HG03439 (cell line): ENCODE measurements around the gene SENP1.
"Not testable (repeated sequence)": the region's sequence is repeated elsewhere in the genome, so short reads cannot be mapped to it uniquely, and the experiment has no call there.

ENCODE experiments used
- ATAC-seq: cut with Tn5 transposase; IDR thresholded peaks from one replicate; pipeline ENCODE4 v1.9.1; 2021; ENCODE audit warnings: mild to moderate bottlenecking, moderate library complexity; ENCODE audit not compliant: unreplicated experiment

SENP1 gene

DNA sequence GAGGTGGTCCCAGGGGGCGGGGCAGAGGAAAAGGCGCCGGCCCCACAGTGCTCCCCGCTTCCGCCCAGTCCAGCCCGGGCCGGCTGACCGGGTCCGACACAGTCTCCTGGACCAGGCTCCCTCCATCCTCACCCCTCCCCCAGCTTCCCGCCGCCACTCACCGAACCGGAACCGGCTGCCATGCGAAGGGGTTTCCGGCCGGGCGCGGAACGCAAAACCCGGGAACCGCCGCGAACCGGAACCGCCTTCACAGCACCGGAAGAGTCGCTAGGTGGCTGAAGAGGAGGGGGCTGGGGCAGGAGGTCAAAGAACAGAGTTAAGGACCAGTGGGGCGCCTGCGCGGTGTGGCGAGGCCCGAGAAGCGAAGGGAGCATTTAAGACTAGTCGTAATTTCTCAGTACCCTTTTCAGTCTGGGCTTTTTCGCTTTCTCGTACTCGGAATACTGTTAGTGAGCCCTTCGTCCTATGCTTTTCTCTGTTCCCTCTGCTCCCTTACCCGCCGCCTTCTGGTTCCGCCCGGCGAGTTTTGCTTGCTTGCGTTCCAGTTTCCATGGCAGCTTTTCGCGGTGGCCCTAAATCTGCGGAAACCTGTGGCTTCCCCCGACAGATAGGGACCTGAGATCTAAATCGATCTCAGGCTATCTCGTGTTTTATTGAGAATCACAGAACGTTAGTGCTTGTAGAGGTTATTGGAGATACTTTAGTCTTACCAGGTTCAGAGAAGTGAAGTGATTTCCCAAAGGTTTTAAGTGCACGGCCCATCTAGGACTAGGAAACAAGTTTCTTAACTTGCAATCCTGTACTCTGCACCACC, at the start of gene SENP1:
Gene SENP1, minus strand, starts transcription at position 213 of the 814 bp plus-strand sequence. CDS start 4,607 bp downstream, outside the sequence.
- peak; percentile 60 for ATAC-seq

DNA sequence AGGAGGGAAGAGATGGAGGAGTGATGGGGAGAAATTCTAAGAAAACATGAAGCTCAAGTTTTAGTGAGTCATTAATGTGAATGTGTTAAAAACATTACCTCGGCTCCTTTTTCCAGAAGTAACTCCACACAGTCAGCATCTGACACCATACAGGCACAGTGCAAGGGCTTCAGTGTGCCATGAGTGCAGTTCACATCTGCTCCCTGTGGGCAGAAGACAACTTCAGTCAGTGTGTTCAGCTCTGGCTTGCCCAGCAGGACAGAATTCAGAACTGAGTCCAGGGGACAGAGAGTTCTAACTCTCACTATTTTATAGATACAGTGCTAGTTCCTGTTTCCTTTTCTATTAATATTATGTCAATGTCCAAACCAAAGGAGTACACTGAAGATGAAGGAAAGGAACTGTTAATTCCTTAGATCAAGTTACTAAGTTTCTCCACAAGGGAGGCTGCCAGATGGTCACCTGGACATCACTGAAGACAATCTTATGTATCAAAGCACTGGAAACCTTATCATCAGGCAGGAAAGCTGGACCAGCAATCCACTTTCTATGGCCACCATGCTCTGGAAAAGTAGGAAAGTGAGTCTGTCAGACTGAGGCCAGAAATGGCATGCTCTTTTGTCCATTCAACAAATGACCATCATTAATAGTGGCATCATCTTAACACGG, 45.4 kb upstream of the SENP1 start:
- no peak for ATAC-seq

DNA sequence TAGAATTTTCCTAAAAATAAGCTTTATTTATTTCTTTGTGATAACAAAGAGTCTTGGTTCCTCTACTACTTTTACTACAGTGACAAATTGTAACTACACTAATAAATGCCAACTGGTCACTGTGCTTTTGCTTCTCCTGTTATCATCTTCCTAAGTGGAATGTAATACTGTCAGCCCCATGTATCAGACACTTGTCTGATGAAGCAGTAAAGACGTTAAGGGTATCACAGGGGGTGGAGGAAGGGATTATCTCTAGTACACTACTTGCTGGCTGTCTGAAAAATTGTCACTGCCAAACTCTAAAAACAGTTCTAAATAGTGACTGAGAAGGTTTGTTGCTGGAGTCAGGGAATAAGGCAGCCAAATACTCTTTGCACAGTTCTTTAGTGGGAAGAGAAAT, 40.1 kb upstream of the SENP1 start:
- no peak for ATAC-seq

DNA sequence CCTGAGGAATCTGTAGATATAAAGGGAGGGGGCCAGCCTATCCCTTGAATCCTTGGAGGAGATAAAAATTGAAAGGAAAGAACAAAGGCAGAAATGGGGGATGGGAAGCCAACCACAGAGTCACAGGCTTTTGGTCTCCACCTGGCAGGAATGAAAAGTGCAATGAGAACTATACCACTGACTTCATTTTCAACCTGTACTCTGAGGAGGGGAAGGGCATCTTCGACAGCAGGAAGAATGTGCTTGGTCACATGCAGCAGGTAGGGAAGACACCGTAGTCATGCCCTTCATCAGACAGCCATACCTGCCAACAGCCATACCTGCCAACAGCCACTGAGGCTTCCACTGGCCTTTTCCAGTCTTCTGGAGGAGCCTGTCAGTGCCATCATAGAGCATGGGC, 38.0 kb upstream of the SENP1 start:
- ATAC-seq = no peak

DNA sequence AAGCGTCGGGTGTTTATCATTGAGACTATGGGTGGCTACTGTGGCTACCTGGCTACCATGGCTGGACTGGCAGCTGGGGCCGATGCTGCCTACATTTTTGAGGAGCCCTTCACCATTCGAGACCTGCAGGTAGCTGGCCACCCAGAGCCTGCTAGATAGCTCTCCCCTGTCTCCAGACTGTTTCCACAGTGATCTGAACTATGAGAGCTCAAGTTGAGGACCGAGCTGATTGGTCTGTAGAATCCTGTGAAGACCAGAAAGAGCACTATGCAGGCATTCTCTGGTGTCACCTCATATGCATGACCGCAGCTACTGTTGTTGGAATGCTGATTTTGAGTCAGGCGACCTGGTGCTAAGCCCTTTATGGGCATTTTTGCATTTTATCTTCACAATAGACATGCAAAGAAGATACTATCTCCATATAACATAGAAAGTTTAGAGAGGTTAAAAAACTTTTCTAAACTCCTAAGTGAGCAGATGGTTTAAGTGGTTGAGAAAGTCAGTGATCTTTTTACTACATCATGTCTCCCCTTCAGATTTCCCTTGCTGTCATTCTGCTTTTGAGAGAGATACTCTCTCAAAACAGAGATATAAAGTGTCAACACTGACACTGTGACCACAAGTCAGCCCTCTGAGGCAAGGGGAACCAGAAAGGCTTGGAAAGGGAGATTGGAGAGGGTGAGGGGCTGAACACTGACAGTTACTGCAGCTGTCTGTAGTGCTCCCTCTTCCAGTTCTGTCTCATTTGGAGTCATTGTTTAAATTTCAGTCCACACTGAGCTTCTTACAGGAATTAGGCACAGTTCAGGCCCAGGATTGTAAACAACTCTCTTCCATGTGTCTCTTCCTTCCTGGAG, 37.2 kb upstream of the SENP1 start:
- ATAC-seq = no peak

DNA sequence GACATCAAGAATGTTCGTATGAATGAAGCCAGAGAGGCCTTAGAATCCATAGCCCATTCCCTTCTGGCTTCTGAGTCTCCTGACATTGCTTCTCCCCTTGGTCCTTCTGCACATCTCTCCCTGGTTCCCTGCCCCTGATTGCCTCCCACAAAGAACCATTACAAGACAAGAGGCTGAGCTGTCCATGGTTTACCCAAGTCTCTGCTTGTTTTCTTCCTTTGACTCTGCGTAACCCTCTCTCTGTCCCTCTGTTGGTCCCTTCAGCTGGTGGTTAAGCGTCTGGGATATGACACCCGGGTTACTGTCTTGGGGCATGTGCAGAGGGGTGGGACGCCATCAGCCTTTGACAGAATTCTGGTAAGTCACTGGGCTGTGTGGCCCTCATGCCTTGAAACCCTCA, 29.1 kb upstream of the SENP1 start:
- no peak for ATAC-seq

DNA sequence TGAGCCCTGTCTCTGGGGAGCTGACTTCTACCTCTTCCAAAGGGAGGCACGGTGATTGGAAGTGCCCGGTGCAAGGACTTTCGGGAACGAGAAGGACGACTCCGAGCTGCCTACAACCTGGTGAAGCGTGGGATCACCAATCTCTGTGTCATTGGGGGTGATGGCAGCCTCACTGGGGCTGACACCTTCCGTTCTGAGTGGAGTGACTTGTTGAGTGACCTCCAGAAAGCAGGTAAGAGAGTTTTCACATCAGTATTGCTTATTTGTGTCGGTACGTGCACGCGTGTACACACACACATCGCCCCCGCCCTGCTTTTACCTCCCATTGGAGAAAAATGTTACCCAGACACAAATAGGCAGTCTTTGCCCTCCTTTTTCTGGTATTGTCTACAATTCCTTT, 26.9 kb upstream of the SENP1 start:
- ATAC-seq = no peak

DNA sequence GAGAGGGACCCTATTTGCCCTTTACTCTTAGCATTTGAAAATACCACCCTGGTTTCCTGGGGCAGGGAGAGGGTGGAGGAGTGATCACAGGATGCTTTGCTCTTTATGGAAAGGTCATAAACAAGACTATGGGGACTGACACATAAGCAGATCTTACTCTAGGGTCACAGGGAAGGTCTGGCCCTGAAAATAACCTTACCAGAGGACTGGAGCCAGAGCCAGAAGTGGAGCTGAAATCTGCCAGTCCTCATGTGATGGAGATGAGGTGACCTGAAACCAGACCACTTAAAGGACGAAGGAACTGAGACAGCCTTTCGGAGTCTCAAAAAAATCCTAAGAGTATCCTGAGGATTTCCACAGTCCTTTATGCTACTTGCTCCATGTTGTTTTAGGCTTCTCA, 25.6 kb upstream of the SENP1 start:
- no peak for ATAC-seq

DNA sequence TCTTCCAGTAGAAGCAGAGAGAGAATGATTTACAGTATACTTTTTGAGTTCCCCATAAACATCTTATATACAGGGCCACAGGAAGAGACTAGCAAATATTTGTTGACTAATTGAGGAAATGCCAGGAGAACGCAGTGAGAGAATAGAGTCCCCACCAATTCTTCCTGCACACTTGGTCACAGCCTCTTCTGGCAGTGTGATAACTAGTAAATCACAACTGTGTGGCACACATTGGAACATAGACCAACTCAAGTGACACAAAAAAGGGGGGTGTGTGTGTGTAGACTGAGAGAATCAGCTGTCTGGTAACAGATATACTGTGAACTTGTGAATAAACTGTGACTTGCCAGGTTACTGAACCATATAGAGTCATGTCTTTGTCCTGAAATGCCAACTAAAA, 23.5 kb upstream of the SENP1 start:
- ATAC-seq = no peak

DNA sequence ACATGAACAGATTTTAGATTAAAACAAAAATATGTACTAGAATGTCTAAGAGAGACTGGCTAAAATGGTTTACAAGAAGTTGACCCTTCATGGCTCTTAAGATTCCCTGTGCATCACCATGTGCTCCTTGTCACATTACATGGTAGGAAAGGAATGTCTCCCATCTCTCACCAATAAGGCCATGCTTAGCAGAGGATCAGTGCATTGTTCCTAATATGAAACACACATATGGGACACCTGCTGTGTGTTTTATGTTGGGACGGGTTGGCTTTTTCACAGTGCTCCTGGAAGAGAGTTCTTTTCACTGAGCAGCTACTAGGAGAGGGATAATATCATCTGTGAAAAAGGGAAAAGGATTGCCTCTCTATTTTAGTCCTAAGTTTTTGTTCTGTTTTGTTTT, 22.9 kb upstream of the SENP1 start:
- ATAC-seq = no peak

DNA sequence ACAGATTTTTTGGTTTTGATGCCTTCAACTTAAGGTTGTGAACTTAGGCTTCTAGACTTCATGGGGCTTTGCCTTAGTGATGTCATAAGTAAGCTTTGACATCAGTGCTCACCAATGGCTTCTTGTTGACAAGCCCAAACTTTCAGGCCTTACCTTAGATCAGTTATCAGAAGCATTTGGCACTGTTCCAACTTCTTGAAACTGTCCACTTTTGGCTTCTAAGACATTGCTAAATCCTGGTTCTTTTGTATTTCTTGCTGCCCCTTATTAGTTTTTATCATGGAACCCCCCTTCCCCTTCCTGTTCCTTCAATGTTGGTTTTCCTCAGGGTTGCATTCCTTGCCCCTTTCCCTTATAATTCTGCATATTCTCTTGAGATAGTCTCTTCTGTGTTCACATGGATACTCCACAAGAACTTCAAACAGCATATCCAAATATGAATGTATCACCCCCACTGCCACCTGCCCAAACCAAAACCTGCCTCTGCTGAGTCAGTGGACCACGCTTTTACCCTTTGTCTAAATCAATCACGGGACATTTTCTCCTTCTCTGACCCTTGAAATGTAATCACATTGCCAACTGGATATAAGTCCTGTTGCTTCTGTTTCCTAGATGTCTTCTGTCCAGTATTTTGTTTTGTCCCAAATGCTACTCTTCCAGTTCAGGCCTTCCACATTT, 21.2 kb upstream of the SENP1 start:
- ATAC-seq = no peak

DNA sequence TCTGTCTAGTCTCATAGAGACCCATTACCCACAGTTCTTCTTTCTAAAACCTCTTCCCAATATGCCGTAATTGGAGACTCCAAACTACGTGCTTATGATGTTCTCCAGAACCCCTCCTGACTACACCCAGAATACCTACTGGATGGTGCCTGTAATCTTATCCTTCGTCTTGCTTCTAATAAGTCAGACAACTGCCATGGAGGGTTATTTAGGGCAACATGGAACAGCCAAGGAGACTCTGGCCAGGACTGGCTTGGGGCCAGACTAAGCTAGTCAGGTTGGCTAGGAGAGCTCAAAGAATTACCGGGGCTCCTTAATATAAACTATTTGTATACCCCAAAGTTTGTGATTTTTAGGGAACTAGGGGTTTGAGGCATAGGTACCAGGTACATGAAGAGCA, 20.1 kb upstream of the SENP1 start:
- ATAC-seq = no peak

DNA sequence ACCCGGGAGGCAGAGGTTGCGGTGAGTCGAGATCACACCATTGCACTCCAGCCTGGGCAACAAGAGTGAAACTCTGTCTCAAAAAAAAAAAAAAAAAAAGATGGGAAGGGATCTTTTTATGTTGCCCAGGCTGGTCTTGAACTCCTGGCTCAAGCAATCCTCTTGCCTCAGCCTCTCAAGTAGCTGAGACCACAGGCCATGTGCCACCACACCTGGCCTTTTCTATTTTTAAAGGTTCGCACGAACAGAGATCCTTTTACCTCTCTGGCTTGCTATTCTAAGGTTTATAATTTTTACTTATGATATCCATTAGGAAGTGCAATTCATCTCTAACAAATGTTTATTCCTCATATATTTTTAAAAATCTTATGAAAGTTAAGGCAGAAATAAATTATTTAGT, 19.7 kb upstream of the SENP1 start:
- not testable (repeated sequence) for ATAC-seq

DNA sequence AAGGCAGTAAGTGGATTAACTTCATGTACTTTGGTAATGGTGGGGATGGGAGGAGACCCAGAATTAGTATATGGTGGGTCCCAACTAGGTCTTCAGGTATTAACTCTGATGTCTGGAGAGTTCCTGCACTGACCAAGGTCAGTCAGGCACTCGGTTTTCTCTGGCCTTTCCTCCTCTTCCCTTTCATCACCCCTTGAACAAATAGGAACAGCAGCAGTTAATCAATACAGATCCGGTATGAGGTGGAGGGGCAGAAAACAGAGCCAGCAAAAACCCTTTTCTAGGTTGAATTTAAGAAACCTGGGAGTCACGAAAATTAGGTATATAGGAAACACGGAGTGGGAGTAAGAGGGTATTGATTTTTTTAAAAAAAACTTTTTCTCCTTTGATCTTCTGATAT, 17.3 kb upstream of the SENP1 start:
- ATAC-seq = no peak

DNA sequence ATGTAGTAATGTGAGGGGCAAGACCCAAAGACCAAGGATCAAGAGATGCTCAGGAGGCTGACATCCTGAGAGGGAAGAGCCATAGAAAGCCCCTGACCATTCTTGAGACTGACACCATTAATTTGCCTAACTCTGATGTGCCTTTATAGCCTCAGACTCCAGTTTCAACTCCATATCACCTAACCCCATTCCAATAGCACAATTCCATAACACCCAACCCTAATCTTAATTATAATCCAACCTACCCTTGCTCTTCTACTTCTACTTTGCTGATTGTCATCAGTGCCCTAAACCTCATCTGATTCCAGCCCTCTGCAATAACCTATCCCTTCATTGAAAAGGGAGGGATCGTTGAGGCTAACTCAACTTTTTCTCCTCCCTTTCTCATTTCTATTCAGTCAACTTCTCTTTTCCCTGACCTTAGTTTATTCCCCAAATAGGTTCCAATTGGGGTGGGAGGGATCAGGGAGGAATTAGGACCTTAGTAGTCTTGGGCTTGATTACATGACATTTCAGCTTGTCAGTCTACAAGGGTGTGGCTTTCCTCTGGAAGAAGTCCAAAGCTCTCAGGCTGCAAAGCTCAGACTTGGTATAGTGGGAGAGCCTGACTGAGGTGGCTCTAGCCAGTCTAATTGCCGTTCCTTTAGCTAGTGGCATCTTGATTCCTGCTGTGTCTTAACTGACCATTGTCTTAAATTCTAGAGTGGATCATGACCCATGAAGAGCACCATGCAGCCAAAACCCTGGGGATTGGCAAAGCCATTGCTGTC, 16.4 kb upstream of the SENP1 start:
- ATAC-seq = no peak

DNA sequence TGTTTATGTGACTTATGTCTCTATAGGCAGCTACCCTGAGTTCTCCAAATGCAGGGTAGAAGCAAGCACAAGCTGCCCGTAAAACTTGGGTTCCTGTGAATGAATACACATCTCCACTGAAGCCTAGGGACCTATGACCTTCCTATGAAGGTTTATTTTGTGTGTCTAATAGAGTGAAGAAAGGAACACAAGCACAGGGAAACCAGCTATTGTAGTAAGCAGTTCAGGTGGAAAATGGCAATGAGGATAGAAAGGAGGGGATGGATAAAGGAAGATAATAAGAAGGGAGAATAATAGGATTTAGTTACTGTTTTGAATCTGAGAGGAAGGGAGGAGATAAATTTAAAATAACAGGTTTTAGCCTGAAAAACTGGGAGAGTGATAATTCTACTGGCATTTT, 15.6 kb upstream of the SENP1 start:
- ATAC-seq = no peak

DNA sequence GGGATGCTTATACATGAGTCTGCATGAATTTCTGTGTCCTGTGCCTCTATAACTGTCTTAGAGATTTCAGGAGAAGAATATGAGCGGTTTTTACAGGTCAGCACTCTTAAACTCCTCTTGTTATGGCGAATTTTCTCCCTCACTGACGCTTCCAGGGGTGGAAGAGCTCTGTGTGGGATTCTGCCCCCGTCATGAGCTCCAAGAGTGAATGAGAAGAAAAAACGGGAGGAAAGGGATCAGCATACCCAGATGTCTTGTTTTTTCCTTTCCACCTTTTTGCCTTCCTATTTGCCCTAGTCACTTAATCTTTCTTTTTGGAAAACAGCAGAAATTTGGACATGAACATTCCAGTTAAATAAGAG, 13.9 kb upstream of the SENP1 start:
- ATAC-seq = no peak

DNA sequence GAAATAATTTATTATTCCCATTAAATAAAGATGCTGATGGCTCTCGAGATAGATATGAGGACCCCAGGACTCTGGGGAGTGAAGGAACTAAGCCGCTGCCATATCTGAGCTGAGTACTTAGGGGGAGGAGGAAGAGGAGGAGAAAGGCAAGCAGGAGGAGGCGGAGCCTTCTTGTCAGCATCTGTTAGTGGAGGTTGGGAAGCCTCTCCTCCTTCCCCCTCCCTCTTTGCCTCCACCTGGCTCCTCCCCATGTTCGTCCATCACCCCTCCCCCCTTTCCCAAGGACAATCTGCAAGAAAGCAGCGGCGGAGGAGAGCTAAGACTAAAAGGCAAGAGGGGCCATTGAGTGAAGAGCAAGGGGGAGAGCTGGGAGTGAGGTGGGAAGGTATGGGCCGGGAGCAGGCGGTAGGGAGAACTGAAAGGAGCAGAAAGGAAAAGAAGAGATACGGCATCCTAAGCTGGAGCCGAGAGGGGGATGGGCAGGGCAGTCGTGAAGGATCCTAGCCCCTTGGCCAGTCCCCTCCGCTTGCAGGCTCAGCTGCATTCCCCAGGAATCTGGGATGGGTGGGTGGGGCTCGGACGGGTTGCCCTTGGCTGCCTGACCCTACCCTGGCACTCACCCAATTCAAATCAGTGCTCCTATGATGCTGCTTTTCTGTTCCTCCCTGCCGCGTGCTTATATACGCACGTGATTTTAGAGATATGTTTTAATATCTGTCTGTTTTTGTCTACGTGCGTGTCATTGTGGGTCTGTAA, 13.4 kb upstream of the SENP1 start, which contains the start of gene PFKM:
Gene PFKM, plus strand, starts transcription at position 287 of the 756 bp plus-strand sequence. CDS start 3,411 bp downstream, outside the sequence.
- peak; percentile 99 for ATAC-seq

DNA sequence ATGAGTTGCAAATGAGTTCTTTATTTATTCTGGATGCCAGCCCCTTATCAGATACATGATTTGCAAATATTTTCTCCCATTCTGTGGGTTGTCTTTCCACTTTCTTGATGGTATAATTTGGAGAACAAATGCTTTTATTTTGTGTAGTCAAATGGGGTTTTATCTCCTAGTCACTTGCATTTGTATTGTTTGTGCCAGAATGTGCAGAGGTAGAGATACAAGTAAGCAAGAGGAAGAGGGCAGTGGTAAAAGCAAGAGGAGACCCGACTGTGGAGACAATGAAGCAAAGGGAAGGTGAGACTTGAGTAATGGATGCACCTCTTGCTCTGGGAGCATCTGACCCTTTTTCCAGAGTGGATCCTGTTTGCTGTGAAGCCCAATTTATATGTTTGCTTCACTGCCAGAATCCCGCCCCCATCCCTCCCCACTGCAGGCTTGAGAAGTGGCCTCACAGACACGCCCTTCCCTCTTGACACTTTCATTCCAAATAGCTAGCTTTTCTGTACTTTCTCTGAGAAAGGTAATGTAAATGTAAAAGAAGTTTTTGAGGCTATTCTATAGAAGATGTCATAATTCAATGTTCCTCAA, 12.5 kb upstream of the SENP1 start:
- no peak for ATAC-seq
